Glomerular visceral epithelial cell (primary cell): ENCODE data around the gene FRS2.
"Not testable (repeated sequence)": the region's sequence is repeated elsewhere in the genome, so short reads cannot be mapped to it uniquely, and the experiment has no call there.

Experiments
- DNase-seq: peaks from one replicate; pipeline ENCODE4 v3.0.0-alpha.2; 2016; ENCODE audit errors: extremely low spot score

FRS2 gene

GRCh38 chr12:69579029-69579428 is 108.8 kb downstream of the FRS2 start:
- no peak for DNase-seq

GRCh38 chr12:69580074-69580473 is 109.9 kb downstream of the FRS2 start:
- DNase-seq = no peak

GRCh38 chr12:69583203-69583602 is 113.0 kb downstream of the FRS2 start:
- no peak for DNase-seq

GRCh38 chr12:69585189-69586062 is 115.2 kb downstream of the FRS2 start, which contains the start of gene CCT2:
CCT2 (plus strand) TSS chr12:69585459; CDS start chr12:69585522, 63 bp downstream.
- peak; percentile 94 for DNase-seq

- no peak for DNase-seq
These were observed 118.3 kb downstream of the FRS2 start for GRCh38 chr12:69588527-69588926.

GRCh38 chr12:69589082-69589481 is 118.9 kb downstream of the FRS2 start:
- no peak for DNase-seq

GRCh38 chr12:69595689-69596088 is 125.5 kb downstream of the FRS2 start:
- no peak for DNase-seq

GRCh38 chr12:69598174-69598753 is 128.1 kb downstream of the FRS2 start:
- no peak for DNase-seq

GRCh38 chr12:69600804-69601203 is 130.6 kb downstream of the FRS2 start:
- DNase-seq = no peak

GRCh38 chr12:69601962-69602685 is 131.9 kb downstream of the FRS2 start:
- DNase-seq = no peak

- no peak for DNase-seq
These were observed 132.8 kb downstream of the FRS2 start for GRCh38 chr12:69602954-69603353.

GRCh38 chr12:69603556-69603955 is 133.4 kb downstream of the FRS2 start:
- not testable (repeated sequence) for DNase-seq

- DNase-seq = not testable (repeated sequence)
These were observed 134.1 kb downstream of the FRS2 start for GRCh38 chr12:69604275-69604674.

GRCh38 chr12:69608114-69608513 is 137.9 kb downstream of the FRS2 start:
- no peak for DNase-seq

- no peak for DNase-seq
These were observed 139.9 kb downstream of the FRS2 start for GRCh38 chr12:69610126-69610525.

- DNase-seq = no peak
These were observed 140.5 kb downstream of the FRS2 start, which contains the start of gene LRRC10 for GRCh38 chr12:69610729-69611128. LRRC10 (minus strand) TSS chr12:69610907; CDS start chr12:69610838, 69 bp downstream.

- no peak for DNase-seq
These were observed 143.2 kb downstream of the FRS2 start for GRCh38 chr12:69613351-69613750.

- DNase-seq = no peak
These were observed 145.8 kb downstream of the FRS2 start for GRCh38 chr12:69616025-69616424.

- DNase-seq = no peak
These were observed 148.9 kb downstream of the FRS2 start for GRCh38 chr12:69619050-69619449.

- DNase-seq = no peak
These were observed 149.9 kb downstream of the FRS2 start for GRCh38 chr12:69620077-69620476.

- no peak for DNase-seq
These were observed 150.7 kb downstream of the FRS2 start for GRCh38 chr12:69620921-69621320.

- no peak for DNase-seq
These were observed 151.4 kb downstream of the FRS2 start for GRCh38 chr12:69621551-69621950.
